NCI-H146 (cell line): Measurements from ENCODE around the gene VDR.
A peak's percentile ranks its signal among the peaks of the same experiment; 100 is the strongest.

Source experiments
- DNase-seq: peaks from one replicate; lab custom pipeline; 2025; lab: John Stamatoyannopoulos, UW

The VDR gene

DNA sequence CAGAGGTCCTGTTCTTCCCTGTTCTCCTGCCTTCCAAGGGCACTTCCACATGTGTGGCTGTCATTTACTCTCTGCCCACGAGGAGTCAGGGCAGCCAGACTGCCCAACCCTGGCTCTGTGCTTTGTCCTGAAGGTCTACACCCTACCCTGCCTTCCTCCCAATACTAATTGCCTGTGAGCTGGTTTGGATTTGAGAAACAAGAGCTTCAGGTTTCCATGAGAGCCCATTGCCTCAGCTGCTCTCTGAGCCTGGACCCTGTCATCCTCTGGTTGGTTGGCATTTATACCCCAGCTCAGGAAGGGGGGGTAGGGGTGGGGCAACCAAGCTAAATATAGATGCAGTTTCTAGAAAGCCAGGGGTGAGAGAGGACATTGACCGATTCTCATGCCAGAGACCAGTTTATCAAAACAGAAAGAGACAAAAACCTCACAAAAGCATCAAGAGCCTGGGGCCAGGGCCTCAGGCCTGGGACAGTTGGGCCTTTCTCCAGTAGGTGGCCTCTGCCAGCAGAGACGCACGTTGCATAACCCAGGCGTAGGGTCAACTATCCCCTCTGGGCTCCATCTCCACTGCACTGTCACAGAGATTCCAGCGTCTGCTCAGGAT is 34.5 kb downstream of the VDR start:
- DNase-seq, result peak; percentile 23

GRCh38 chr12:47868552-47869031 is 36.2 kb downstream of the VDR start:
- DNase-seq, result no peak

- no peak for DNase-seq
Measured at GRCh38 chr12:47868041-47868440, 36.8 kb downstream of the VDR start.

- no peak for DNase-seq
Measured at GRCh38 chr12:47867495-47867941, 37.3 kb downstream of the VDR start.

DNA sequence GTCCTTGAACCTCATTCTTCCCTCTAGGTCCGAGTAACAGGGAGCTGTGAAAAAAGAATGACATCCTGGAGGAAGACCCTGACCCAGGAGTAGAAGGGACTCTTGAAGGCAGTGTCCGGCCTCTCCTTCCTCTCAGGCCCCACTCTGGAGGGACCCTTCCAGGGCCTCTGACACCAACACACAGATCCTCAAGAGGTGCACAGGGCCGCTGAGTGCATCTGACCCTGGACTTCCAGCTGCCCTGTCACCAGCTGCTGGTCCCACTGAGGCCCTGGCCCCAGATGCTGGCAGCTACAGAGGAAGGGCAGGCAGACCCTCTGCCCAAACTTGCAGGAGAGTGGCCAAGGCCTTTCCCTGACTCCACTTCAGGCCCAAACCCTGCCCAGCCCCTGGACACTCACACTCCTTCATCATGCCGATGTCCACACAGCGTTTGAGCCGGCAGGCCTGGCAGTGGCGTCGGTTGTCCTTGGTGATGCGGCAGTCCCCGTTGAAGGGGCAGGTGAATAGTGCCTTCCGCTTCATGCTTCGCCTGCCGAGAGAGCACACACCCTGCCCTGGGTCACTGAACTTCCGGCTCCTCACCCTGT is 40.1 kb downstream of the VDR start:
- DNase-seq, result no peak

GRCh38 chr12:47863985-47864384 is 40.8 kb downstream of the VDR start:
- no peak for DNase-seq

- DNase-seq, result no peak
Measured at GRCh38 chr12:47863467-47863866, 41.3 kb downstream of the VDR start.

DNA sequence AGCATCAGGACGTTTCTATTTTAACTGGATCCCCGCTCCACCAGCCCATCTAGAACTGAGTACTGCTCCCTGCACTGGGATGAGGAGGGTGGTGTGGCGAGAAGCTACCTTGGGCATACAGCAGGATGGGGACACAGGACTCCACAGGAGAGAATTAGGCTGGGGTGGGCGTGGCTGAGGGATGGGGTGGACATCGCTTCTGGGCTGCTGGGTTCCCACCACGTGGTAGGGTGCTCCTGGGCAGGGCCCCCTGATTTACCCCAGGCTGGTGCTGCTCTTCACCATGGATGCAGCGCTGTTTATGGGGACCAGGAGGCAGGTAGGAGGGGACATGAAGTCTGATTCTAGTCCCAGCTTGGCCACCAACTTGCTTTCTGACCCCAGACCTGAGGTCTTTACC is 41.9 kb downstream of the VDR start:
- DNase-seq, result no peak

DNA sequence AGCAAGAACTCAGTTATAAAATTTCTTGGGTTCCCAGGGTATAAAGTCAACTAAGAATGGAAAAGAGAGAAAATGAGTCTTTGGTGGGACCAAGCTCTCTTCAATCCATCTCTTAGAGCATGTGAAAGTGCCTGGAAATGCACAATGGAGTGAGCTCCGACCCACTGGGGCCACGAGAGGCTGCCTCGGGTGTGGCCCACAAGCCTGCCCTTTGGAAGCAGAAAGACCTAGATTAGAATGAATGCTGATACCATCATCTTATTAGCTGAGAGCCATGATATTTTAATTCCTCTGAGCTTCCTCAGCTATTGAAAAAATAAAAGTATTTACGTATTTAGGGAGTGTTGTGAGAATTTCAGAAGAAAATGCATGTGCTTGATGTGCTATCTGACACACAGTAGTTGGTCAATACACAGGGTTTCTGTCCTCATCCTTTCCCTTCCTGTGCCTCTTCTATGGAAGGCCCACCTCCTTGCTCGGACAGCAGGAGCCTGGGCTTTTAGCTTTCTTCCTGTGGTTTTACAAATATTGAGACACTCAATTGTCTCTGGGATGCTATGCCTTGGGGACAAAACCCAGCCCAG is 42.5 kb downstream of the VDR start:
- DNase-seq, result no peak

GRCh38 chr12:47860873-47861272 is 43.9 kb downstream of the VDR start:
- no peak for DNase-seq

DNA sequence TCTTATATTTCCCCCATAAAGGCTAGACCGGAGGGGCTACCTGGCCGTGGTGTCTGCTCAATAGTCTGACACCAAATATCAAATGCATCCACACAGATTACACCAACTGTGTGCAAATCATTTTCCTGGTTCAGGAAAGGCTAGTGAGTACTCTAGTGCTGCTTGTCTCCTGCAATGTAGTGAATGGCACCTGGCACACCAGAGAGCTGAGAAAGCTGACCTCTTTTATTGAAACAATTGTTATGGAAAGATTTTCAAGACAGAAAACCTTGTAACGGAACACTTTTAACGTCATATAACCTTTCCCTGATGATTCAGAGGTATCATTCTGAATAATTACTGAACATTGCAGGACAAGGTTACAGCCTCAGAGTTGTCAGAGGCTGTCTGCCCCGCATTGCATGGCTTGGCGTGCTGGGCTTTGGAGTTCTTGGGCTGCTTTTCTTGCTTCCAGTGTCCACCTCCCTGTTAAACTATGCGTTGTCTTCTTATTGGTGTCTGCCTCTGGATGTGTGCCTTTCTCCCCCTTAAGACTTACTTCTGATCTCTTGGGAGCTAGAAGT is 44.4 kb downstream of the VDR start:
- no peak for DNase-seq

- DNase-seq, result peak; percentile 76
Measured at GRCh38 chr12:47858511-47859266, 46.1 kb downstream of the VDR start.

- DNase-seq, result no peak
Measured at GRCh38 chr12:47856721-47857575, 47.8 kb downstream of the VDR start.

GRCh38 chr12:47856094-47856493 is 48.7 kb downstream of the VDR start:
- DNase-seq, result no peak

GRCh38 chr12:47855502-47855901 is 49.3 kb downstream of the VDR start:
- no peak for DNase-seq

DNA sequence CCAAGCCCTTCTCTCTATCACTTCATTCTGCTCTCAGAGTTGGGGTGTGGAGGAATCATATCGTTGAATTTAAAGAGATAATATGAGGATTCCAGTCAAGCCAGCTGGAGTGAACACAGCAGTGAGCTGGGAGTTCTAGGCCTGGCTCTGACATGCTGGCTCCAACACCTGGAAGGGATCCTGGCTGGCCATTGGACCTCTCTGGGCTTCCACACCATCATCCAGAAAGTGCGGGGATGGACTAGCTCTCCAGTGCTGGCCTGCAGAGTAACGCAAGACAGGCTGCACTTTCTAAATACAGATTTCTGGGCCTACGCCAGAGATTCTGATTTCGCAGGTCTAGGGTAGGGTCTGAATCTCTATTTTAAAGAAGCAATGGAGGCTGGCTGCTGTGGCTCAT is 50.3 kb downstream of the VDR start:
- no peak for DNase-seq

GRCh38 chr12:47852096-47852571 is 52.7 kb downstream of the VDR start:
- no peak for DNase-seq

- no peak for DNase-seq
Measured at GRCh38 chr12:47851303-47851952, 53.4 kb downstream of the VDR start.

DNA sequence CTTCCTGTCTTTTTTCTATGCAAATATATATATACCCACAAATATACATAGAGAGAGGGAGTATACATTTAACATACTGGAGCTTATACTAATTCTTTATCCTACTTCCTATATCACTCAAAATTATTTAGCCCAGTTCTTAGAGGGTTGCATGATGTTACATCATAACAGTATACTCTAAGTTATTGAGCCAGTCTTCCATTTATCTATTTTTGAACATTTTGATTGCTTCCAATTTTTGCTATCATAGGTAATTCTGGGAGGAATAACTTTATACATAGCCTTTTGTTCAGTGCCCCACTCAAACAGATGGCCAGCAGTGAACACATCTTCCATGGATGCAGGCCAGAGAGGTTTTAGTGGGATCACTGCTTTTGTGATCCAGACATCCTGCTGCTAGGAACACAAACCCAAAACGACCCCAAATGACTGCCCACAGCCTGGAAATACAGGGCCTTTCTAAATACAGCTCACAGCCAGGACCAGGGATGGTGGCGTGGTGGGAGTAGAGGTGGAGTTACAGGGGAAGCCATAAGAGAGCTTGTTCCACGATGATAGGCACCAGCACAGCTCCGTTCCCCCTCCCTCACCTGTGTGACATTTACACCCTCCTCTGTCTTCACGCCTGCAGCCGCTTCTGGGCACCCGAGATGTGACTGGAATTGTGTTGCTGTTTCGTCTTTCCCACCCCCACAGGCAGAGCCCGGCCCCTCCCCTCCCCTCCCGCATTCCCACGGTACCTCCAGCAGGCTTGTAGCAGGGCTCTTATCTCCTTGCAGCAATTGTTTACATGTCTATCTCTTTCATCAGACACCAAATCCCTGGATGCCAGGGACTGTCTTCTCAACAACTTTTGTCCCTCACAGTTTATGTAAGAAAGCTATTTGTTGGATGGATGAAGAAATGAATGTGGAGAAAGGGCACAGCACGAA is 54.4 kb downstream of the VDR start:
- no peak for DNase-seq

GRCh38 chr12:47849261-47849660 is 55.5 kb downstream of the VDR start:
- DNase-seq, result no peak
